NB4 (cell line): ENCODE measurements around the gene SLC6A19.
A peak's percentile ranks its signal among the peaks of the same experiment; 100 is the strongest.
"Not testable (repeated sequence)": the region's sequence is repeated elsewhere in the genome, so short reads cannot be mapped to it uniquely, and the experiment has no call there.

Source experiments
- DNase-seq: peaks from one replicate; pipeline ENCODE4 v3.0.0; 2010; ENCODE audit warnings: low read depth
- H3K4me3 ChIP-seq: one replicate; pipeline ENCODE4 v1.5.1; 2011; ENCODE audit warnings: mild to moderate bottlenecking, low read depth, low read length, moderate library complexity
- MYC ChIP-seq: IDR thresholded peaks from 2 replicates; pipeline ENCODE4 v1.6.1; 2011; ENCODE audit warnings: low read depth, low read length
- POLR2A ChIP-seq: IDR thresholded peaks from 2 replicates; pipeline ENCODE4 v1.6.1; 2011; ENCODE audit warnings: mild to moderate bottlenecking; ENCODE audit not compliant: insufficient read length; ENCODE audit errors: extremely low read depth
- TF ChIP-seq, protein P1 (sequence below): IDR thresholded peaks from 2 replicates; pipeline ENCODE4 v1.6.1; 2011; ENCODE audit warnings: low read depth, low read length
- TF ChIP-seq, protein P2 (sequence below): IDR thresholded peaks from one replicate; pipeline ENCODE4 v1.5.1; 2012; ENCODE audit warnings: low read depth, low read length

SLC6A19 gene

DNA sequence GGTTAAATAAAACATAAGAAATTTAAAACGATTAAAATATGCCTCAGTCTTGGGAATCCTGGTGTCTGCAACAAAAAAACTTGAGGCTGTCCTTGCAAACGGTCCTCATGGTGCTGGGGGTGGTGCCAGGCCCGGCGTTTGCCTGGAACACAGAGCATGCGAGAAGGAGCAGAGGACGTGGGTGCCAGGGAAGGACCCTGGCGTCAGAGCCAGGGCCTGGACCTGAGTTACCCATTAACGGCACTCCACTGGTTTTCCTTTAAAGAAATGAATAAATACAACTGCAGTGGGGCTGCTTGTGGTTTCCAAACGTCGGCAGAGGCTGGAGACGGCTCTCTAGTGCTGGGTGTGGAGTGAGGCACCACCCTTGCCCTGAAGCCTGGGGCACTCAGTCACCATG lies 23.7 kb downstream of the SLC6A19 start, which contains the start of gene SLC6A18:
Gene SLC6A18, plus strand, starts transcription at position 301 of the 400 bp plus-strand sequence. Its CDS starts 97 bp downstream, at position 398.
- TF ChIP-seq MYC, result no peak
- TF ChIP-seq, protein P1, sequence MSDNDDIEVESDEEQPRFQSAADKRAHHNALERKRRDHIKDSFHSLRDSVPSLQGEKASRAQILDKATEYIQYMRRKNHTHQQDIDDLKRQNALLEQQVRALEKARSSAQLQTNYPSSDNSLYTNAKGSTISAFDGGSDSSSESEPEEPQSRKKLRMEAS, result no peak
- TF ChIP-seq POLR2A, result no peak
- TF ChIP-seq, protein P2, sequence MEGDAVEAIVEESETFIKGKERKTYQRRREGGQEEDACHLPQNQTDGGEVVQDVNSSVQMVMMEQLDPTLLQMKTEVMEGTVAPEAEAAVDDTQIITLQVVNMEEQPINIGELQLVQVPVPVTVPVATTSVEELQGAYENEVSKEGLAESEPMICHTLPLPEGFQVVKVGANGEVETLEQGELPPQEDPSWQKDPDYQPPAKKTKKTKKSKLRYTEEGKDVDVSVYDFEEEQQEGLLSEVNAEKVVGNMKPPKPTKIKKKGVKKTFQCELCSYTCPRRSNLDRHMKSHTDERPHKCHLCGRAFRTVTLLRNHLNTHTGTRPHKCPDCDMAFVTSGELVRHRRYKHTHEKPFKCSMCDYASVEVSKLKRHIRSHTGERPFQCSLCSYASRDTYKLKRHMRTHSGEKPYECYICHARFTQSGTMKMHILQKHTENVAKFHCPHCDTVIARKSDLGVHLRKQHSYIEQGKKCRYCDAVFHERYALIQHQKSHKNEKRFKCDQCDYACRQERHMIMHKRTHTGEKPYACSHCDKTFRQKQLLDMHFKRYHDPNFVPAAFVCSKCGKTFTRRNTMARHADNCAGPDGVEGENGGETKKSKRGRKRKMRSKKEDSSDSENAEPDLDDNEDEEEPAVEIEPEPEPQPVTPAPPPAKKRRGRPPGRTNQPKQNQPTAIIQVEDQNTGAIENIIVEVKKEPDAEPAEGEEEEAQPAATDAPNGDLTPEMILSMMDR, result no peak
- no peak within 1 kb of the TSS for H3K4me3 ChIP-seq
- no peak for DNase-seq

DNA sequence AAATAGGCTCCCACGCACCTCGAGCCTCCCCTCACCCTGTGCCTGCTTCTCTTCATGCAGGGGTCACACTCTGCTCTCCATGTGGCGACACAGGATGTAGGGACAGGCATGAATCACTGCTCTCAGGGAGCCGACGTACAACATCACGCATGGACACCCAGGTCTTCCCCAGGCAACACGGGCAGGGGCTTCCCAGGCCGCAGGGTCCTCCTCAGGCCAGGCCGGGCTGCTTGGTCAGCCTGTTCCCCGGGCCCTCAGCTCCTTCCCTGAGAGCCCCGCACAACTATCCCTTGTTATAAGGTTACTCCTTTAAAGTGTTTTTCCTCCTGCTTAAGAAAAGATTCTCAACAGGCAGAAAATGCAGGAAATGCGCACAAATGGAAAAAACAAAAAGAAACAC lies 24.8 kb downstream of the SLC6A19 start:
- TF ChIP-seq, protein P1, result no peak
- TF ChIP-seq, protein P2, result no peak
- TF ChIP-seq MYC (no peak), POLR2A (no peak)
- no peak for DNase-seq

DNA sequence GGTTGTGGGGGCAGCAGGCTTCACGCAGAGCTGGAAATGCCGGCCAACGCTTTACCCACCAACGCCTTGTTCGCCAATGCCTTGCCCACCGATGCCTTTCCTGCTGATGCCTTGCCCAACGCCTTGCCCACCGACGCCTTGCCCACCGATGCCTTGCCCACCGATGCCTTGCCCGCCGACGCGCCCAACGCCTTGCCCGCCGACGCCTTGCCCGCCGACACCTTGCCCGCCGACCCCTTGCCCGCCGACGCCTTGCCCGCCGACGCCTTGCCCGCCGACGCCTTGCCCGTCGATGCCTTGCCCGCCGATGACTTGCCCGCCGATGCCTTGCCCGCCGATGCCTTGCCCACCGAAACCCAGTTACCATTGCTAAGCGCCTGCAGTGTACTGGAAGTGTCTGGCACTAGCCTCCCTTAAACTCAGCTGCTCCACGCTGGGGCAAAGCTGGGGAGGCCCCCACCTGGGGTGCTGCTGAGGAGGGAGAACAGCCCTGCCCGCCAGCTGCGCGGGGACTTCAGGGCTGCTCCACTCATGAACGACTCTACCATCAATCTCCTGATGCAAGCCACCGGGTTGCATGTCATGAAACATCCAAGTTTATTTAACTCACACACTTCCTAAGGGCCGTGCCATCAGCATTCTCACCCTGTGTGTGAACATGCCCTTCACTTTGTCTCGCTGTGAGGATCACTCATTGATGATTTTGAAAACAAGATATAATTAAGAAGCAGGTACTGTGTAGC lies 25.6 kb downstream of the SLC6A19 start:
- no peak for DNase-seq
- no peak overlapping the region for H3K4me3 ChIP-seq
- TF ChIP-seq POLR2A (no peak), MYC (no peak)
- TF ChIP-seq, protein P1, result no peak
- TF ChIP-seq, protein P2, result no peak

More for the DNA sequence above, 24.8 kb downstream of the SLC6A19 start:
- H3K4me3 ChIP-seq, result no peak overlapping the region

DNA sequence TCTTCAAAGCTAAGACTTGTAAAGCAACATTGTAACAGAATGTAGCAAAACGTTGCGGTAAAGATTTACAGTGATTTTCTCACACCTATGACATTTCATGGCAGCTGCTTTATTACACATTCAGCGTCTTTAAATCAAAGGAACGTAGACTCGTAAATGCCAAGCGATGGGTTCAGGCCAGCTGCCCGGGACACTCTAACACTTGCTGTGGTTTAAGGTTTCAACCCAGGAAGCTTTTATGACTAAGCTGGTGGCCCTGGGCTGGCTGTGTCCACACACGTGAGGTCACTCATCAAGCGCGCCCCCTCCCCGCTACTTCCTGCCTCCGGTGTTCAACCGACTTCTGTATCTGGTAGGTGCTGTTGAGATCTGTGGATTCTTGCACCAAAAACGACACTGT lies 26.3 kb downstream of the SLC6A19 start:
- no peak overlapping the region for H3K4me3 ChIP-seq
- TF ChIP-seq, protein P1, result peak; percentile 81; the same call in 1 of the 2 replicates
- TF ChIP-seq POLR2A, result no peak
- peak; percentile 61 for DNase-seq

DNA sequence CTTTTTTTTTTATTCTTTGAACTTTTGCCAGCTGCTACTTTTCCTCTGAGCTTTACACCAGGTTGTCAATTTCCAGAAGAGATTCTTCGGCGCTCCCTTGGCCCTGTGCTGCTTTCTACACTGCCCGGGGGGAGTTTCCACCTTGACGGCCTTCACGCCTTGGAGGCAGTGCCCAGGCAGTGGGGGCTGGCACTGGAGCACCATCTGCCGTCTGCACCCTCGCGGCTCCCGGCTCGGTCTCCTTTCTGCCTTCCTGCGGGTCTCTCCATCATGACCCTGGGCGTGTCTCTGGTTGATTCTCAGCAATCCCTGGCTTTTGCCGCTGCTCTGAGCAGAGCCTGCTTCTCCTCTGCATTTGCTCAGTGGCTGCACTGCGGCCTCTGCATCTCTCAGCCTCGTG lies 26.7 kb downstream of the SLC6A19 start:
- TF ChIP-seq, protein P2, result no peak
- TF ChIP-seq POLR2A (no peak), MYC (no peak)
- TF ChIP-seq, protein P1, result no peak
- DNase-seq, result no peak

DNA sequence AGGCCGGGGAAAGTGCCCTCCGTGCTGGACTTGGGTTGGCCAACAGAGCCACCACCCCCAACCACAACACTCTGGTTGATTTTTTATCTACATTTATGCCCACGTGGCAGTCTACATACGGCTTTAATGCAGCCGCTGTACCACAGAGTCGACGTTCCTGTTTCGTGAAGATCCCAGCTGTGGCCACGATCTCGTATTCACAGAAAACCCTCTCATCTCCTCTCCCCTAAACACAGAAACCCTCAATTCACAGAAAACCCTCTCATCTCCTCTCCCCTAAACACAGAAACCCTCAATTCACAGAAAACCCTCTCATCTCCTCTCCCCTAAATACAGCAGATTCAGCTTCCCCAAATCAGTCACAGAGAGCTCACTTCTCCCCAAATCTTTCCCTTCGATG lies 27.6 kb downstream of the SLC6A19 start:
- H3K4me3 ChIP-seq, DNase-seq: not testable (repeated sequence)

More for the DNA sequence above, 26.7 kb downstream of the SLC6A19 start:
- no peak overlapping the region for H3K4me3 ChIP-seq
